Small intestine (tissue), 7 donors: Measurements from ENCODE around the gene MB21D2. TPM values are rescaled to one million over a fixed set of nuclear protein-coding genes. Genes with fewer than 3 reads are reported as not detected.

Source experiments
- DNase-seq, 2 donors: peaks; one replicate each; pipeline versions ENCODE4 v3.0.0 to v3.0.0-alpha.2; 2013
- FAIRE-seq: peaks from 2 replicates; lab custom pipeline; 2012; peaks lifted over from hg19 to GRCh38; lab: Jason Lieb, UNC
- H3K27ac ChIP-seq, 3 donors: one replicate each; pipeline ENCODE4 v1.5.1; 2013; ENCODE audit warnings: low read length in 2 of 3, mild to moderate bottlenecking in 2 of 3, control low read depth in 1 of 3, inconsistent platforms in 1 of 3, low read depth in 1 of 3, moderate library complexity in 1 of 3
- H3K27me3 ChIP-seq, 3 donors: one replicate each; pipeline ENCODE4 v1.6.1; 2013; ENCODE audit warnings: low read length in 3 of 3, inconsistent platforms in 1 of 3; ENCODE audit not compliant: control insufficient read depth in 3 of 3, insufficient read depth in 3 of 3
- H3K36me3 ChIP-seq, 3 donors: one replicate each; pipeline ENCODE4 v1.6.1; 2013; ENCODE audit warnings: low read length in 3 of 3, inconsistent platforms in 1 of 3, low read depth in 1 of 3, mild to moderate bottlenecking in 1 of 3, moderate library complexity in 1 of 3; ENCODE audit not compliant: control insufficient read depth in 3 of 3, insufficient read depth in 2 of 3
- H3K4me1 ChIP-seq, 3 donors: one replicate each; pipeline ENCODE4 v1.6.1; 2013; ENCODE audit warnings: low read length in 2 of 3, inconsistent platforms in 1 of 3, low read depth in 1 of 3, mild to moderate bottlenecking in 1 of 3, moderate library complexity in 1 of 3; ENCODE audit not compliant: control insufficient read depth in 3 of 3, insufficient read depth in 2 of 3
- H3K4me3 ChIP-seq, 3 donors: one replicate each; pipeline ENCODE4 v1.5.1; 2013; ENCODE audit warnings: low read length in 3 of 3, control low read depth in 1 of 3, inconsistent platforms in 1 of 3, low read depth in 1 of 3, mild to moderate bottlenecking in 1 of 3, moderate library complexity in 1 of 3
- H3K9me3 ChIP-seq, 2 donors: one replicate each; pipeline ENCODE4 v1.6.1; 2013; ENCODE audit warnings: low read depth in 1 of 2, low read length in 1 of 2; ENCODE audit not compliant: control insufficient read depth in 2 of 2, insufficient read depth in 1 of 2
- WGBS, 3 donors: extraction: QIAGEN DNeasy Blood & Tissue Kit; methylation state at CpG; one replicate each; pipeline ENCODE4 v1.1.7; 2013; 5-methylcytosine and 5-hydroxymethylcytosine counted together
- polyA plus RNA-seq, 4 donors: library from polyadenylated mRNA; stranded (reverse) in 3 of 4; unstranded in 1 of 4; fragments of 200-250 nt in 3 of 4; fragments of 120-200 nt in 1 of 4; gene quantifications; one replicate each; pipeline versions ENCODE4 v1.2.1 to v1.2.3, GENCODE V29; 2013
- donor health status: healthy with polysubstance abuse.
- donor health status: control.
- donor health status: control.
- donor health status: Bipolar disorder and iron deficiency.
- donor health status: healthy.

Gene MB21D2
- polyA plus RNA-seq, 4 donors: 4.9 to 16.6 (median 13.6) TPM

DNA sequence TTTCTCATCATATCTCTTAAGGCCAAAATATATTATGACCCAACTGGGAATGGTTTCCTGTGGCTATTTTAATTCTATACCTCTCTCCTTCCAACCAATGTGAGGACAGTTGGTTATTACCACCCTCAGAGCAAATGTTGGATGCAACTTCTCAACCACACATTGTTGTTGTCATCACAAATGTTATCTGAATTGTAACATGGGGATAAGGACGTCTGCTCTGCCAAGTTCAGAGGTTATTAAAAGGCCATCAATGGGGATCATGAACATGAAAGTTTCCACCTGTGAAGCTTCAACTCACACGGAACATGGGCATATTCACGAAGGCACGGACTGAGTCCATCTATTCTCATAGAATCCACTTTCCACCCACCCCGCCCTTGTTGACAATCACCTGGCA is 46.8 kb downstream of the MB21D2 start:
- Histone ChIP-seq H3K4me3 (no peak overlapping the region), H3K27me3 (no peaks in the 10 kb centered on the region), H3K9me3 (no peaks in the 10 kb centered on the region), H3K4me1 (peaks cover 0 to 19% (median 4%) of the 10 kb centered on the region in 3 donors), H3K36me3 (peaks cover 0 to 2% (median 0%) of the 10 kb centered on the region in 3 donors), H3K27ac (no peak overlapping the region)
- no peak for DNase-seq
- WGBS, 3 donors: 80 to 85% (median 82%) methylated on average over 5 of the region's 5 CpGs
- no peak for FAIRE-seq

DNA sequence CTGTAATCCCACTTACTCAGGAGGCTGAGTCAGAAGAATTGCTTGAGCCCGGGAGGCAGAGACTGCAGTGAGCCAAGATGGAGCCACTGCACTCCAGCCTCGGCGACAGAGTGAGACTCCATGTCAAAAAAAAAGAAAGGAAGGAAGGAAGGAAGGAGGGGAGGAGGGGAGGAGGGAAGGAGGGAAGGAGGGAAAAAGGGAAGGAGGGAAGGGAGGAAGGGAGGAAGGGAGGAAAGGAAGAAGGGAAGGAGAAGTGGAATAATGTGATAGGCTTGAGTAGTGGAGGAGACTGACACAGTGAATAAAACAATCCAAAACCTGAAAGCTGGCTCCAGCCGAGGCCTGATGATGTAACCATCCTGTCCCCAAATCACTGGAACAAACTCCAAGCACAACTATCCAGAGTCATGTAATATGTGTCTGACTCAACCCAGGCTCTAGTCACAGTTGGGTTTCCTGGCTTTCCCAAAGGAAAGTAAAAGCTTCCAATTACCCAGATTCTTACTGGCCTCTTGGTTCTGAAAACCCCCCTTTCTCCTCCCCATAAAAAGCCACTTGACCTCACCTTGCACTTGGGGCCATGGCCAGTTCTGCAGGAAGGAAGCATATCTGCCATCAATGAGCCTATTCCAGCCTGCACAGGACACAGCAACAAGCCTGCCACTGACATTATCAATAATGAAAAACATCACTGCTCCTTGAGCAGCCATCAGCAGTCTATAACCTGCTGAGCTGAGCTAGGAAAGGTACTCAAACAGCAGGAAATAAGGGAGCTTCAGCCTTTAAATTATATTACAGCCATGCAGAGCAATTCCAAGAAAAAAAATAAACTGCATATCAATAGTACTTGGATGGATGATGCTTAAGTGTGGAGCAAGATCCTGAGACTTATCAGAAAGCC is 48.3 kb downstream of the MB21D2 start:
- Histone ChIP-seq H3K4me3 (no peak overlapping the region), H3K9me3 (no peaks in the 10 kb centered on the region), H3K27ac (peak overlapping the region in 1 of 3 donors; percentile 6), H3K27me3 (no peaks in the 10 kb centered on the region), H3K36me3 (peaks cover 0 to 8% (median 0%) of the 10 kb centered on the region in 3 donors), H3K4me1 (peaks cover 0 to 7% (median 2%) of the 10 kb centered on the region in 3 donors)
- no peak for FAIRE-seq
- WGBS, 3 donors: 73 to 83% (median 81%) methylated on average over 4 of the region's 4 CpGs
- no peak for DNase-seq

- 75 to 96% (median 93%) methylated on average over 4 of the region's 4 CpGs for WGBS, 3 donors
- peaks cover 0 to 5% of the 10 kb centered on the region in 2 donors for H3K9me3 ChIP-seq
- no peak overlapping the region for H3K27ac ChIP-seq
- no peak for DNase-seq
- H3K4me1 ChIP-seq: peaks cover 0 to 4% (median 1%) of the 10 kb centered on the region in 3 donors
- no peak for FAIRE-seq
- H3K27me3 ChIP-seq: no peaks in the 10 kb centered on the region
- no peak overlapping the region for H3K4me3 ChIP-seq
- peaks cover 0 to 10% (median 0%) of the 10 kb centered on the region in 3 donors for H3K36me3 ChIP-seq
These were observed 50.0 kb downstream of the MB21D2 start for GRCh38 chr3:192867645-192868044.

DNA sequence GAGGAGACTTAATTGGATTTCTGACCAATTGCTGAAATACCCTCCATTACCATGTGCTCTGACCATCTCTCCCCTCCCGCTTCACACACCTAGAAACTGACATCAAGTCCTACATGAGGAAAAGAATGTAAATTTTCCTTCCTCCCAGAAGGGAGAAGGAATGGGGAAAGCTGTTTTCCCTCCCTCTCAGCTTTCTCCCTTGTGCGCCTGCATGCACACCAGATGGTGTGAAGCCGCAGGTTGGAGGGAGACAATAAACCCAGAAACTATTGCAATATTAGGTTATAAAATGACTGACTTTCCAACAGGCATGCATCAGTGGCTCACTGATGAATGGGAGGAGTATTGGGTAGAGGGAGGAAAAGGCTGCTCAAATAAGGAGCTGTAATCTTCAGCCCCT is 50.9 kb downstream of the MB21D2 start:
- no peak overlapping the region for H3K27ac ChIP-seq
- FAIRE-seq (no peak), DNase-seq (no peak)
- peaks cover 0 to 5% (median 0%) of the 10 kb centered on the region in 3 donors for H3K4me1 ChIP-seq
- H3K9me3 ChIP-seq: peaks cover 0 to 6% of the 10 kb centered on the region in 2 donors
- H3K27me3 ChIP-seq: no peaks in the 10 kb centered on the region
- peaks cover 0 to 10% (median 0%) of the 10 kb centered on the region in 3 donors for H3K36me3 ChIP-seq
- no peak overlapping the region for H3K4me3 ChIP-seq
- 88 to 95% (median 91%) methylated on average over 3 of the region's 3 CpGs for WGBS, 3 donors

GRCh38 chr3:192864941-192865340 is 52.7 kb downstream of the MB21D2 start:
- Histone ChIP-seq H3K4me3 (no peak overlapping the region), H3K27me3 (no peaks in the 10 kb centered on the region), H3K27ac (no peak overlapping the region), H3K4me1 (peaks cover 0 to 5% (median 0%) of the 10 kb centered on the region in 3 donors), H3K36me3 (peaks cover 0 to 10% (median 0%) of the 10 kb centered on the region in 3 donors), H3K9me3 (peaks cover 0 to 6% of the 10 kb centered on the region in 2 donors)
- DNase-seq (no peak), FAIRE-seq (no peak)
- 58 to 81% (median 70%) methylated on average over 3 of the region's 3 CpGs for WGBS, 3 donors

DNA sequence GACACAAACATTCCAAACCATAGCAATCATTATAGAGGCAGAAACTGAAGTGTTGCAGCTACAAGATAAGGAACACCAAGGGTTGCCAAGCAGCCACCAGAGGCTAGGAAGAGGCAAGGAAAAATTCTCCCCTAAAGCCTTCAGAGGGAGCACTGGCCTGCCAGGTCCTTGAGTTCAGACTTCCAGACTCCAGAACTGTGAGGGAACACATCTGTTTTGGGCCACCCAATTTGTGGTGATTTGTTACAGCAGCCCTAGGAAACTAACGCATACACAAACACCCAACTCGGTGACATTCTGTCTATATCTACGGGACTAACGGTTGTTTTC is 54.6 kb downstream of the MB21D2 start:
- Histone ChIP-seq H3K4me1 (peaks cover 0 to 5% (median 4%) of the 10 kb centered on the region in 3 donors), H3K27me3 (no peaks in the 10 kb centered on the region), H3K27ac (no peak overlapping the region), H3K36me3 (peaks cover 0 to 10% (median 0%) of the 10 kb centered on the region in 3 donors), H3K4me3 (no peak overlapping the region), H3K9me3 (peaks cover 0 to 6% of the 10 kb centered on the region in 2 donors)
- WGBS, 3 donors: 75 to 92% (median 75%) methylated on average over 4 of the region's 4 CpGs
- FAIRE-seq: no peak
- DNase-seq: no peak

DNA sequence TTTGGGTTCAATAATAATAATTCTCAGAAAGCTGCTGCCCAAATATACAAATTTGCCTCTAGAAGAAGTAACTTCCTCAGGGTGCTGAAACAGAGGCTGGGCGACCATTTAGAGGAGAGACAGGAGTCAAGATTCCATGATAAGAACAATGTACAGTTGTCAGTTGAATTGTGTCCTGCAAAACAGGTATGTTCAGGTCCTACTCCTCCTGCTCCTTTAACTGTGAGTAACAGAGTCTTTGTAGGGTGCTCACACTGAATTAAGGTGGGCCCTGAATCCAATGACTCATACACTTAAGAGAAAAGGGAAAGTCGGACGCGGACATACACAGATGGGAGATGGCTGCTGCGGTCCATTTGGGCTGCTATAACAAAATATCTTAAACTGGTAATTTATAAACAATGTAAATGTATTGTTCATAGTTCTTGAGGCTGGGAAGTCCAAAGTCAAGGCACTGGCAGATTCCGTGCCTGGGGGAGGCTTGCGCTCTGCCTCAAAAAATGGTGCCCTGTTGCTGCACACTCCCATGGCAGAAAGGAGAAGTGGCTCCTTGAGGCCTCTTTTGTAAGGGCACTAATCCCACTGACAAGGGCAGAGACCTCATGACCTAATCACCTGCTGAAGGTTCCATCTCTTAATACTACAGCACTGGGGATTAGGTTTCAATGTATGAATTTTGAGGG is 55.1 kb downstream of the MB21D2 start:
- no peak for FAIRE-seq
- H3K36me3 ChIP-seq: peaks cover 0 to 10% (median 0%) of the 10 kb centered on the region in 3 donors
- H3K27me3 ChIP-seq: no peaks in the 10 kb centered on the region
- H3K27ac ChIP-seq: no peak overlapping the region
- peaks cover 0 to 5% (median 4%) of the 10 kb centered on the region in 3 donors for H3K4me1 ChIP-seq
- H3K9me3 ChIP-seq: peaks cover 0 to 6% of the 10 kb centered on the region in 2 donors
- H3K4me3 ChIP-seq: no peak overlapping the region
- DNase-seq: no peak
- 95 to 96% (median 95%) methylated on average over 7 of the region's 7 CpGs for WGBS, 3 donors

DNA sequence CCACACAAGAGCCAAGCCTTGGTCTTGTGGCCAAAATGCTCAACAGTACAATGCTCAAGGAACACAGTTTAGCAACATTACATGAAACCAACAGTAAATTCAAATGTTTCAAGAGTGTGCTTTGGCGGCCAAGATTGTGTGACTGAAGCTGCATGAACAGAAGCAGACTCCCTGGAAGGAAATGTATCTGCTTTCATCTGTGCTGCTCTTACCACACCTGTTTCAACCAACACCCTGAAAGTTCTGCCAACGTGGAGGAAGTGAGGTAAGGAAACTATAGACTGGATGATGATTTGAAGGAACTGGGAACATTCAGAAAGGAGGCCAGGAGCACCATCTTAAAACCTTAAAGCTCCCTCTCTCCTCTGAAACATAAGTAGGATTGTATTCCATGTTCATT is 55.7 kb downstream of the MB21D2 start:
- FAIRE-seq: no peak
- H3K27me3 ChIP-seq: no peaks in the 10 kb centered on the region
- WGBS, 3 donors: 50 to 70% (median 58%) methylated on average over 2 of the region's 2 CpGs

More for the DNA sequence above, 55.7 kb downstream of the MB21D2 start:
- H3K27ac ChIP-seq: no peak overlapping the region
- peak in 1 of 2 donors; percentile 36 for DNase-seq
- H3K9me3 ChIP-seq: peaks cover 0 to 6% of the 10 kb centered on the region in 2 donors
- H3K4me1 ChIP-seq: peaks cover 0 to 5% (median 4%) of the 10 kb centered on the region in 3 donors
- no peak overlapping the region for H3K4me3 ChIP-seq
- peaks cover 0 to 9% (median 0%) of the 10 kb centered on the region in 3 donors for H3K36me3 ChIP-seq
